H1 (cell line): Measurements from ENCODE around the gene GALNT17. TPM values are rescaled to one million over a fixed set of nuclear protein-coding genes. Genes with fewer than 3 reads are reported as not detected.

Source experiments
- ASH2L ChIP-seq: fragments of 200-600, 300-600 bp; sonication (generic); IDR thresholded peaks from one replicate; pipeline ENCODE4 v1.7.1; 2017; ENCODE audit warnings: low read length
- ATF2 ChIP-seq: IDR thresholded peaks from 2 replicates; pipeline ENCODE4 v1.6.1; 2012; ENCODE audit warnings: low read length, inconsistent platforms
- ATF3 ChIP-seq: IDR thresholded peaks from 2 replicates; pipeline ENCODE4 v1.6.1; 2011; ENCODE audit warnings: low read depth, mild to moderate bottlenecking, low read length; ENCODE audit not compliant: insufficient read depth
- CTBP2 ChIP-seq: IDR thresholded peaks from 2 replicates; pipeline ENCODE4 v1.7.0; 2011; ENCODE audit warnings: borderline replicate concordance, mild to moderate bottlenecking, moderate library complexity, mixed read lengths, low read length; ENCODE audit not compliant: insufficient read depth, insufficient read length
- GTF2F1 ChIP-seq: IDR thresholded peaks from 2 replicates; pipeline ENCODE4 v1.6.1; 2012; ENCODE audit warnings: low read depth, low read length, improper control_type of control experiment, borderline replicate concordance
- SIN3A ChIP-seq, 2 experiments: IDR thresholded peaks in 1 of 2; conservative IDR thresholded peaks in 1 of 2; 2 replicates each; pipeline ENCODE4 v1.6.1; 2011 to 2012; ENCODE audit warnings: low read length in 2 of 2, improper control_type of control experiment in 1 of 2, low read depth in 1 of 2, mild to moderate bottlenecking in 1 of 2
- SP1 ChIP-seq: IDR thresholded peaks from 2 replicates; pipeline ENCODE4 v1.6.1; 2011; ENCODE audit warnings: low read depth, low read length
- SP2 ChIP-seq: IDR thresholded peaks from 2 replicates; pipeline ENCODE4 v1.6.1; 2012; ENCODE audit warnings: mild to moderate bottlenecking, low read length, inconsistent platforms
- YY1 ChIP-seq: IDR thresholded peaks from 2 replicates; pipeline ENCODE4 v1.6.1; 2011; ENCODE audit warnings: low read depth, mild to moderate bottlenecking, low read length
- ZNF274 ChIP-seq: IDR thresholded peaks from 2 replicates; pipeline ENCODE4 v1.7.0; 2012; ENCODE audit warnings: low read length, borderline replicate concordance; ENCODE audit errors: extremely low read depth
- polyA plus RNA-seq, 7 experiments: library from polyadenylated mRNA; depleted of rRNA in 3 of 7; stranded (reverse) in 5 of 7; unstranded in 2 of 7; fragments of >200 nt in 5 of 7; fragments of 200-250 nt in 2 of 7; gene quantifications; 1 replicate in 5 of 7; 2 replicates in 1 of 7; 4 replicates in 1 of 7; pipeline versions ENCODE4 v1.2.1 to v1.2.3, GENCODE V29; 2011 to 2013; ENCODE audit warnings: missing spikeins in 2 of 7, mixed read lengths in 2 of 7
- total RNA-seq: library from RNA; stranded (reverse); fragmentation: NEBNext Ultra II Directional; extraction: Animal tissue kit (Norgen Biotek cat#: 25700); gene quantifications from 2 replicates; pipeline ENCODE4 v1.2.1, GENCODE V29; 2021

GALNT17 gene
- total and polyA plus RNA-seq, 2 of the 8 experiments (the other 6 are each of a cell fraction or from before 2014, with no cell fraction given) = 37.7 to 47.0 TPM

- no peak for TF ChIP-seq GTF2F1
- TF ChIP-seq ATF2 = no peak
- no peak for TF ChIP-seq ATF3
- no peak for TF ChIP-seq SP2
- no peak for TF ChIP-seq SP1
- TF ChIP-seq YY1 = no peak
- no peak for TF ChIP-seq SIN3A (conservative IDR thresholded peaks at IDR 0.05 in 1 of 2, IDR thresholded peaks at IDR 0.05 in 1 of 2; ENCODE audit: low read depth in 1 of 2, low read length in 2 of 2)
- no peak for TF ChIP-seq CTBP2
- no peak for TF ChIP-seq ZNF274
- no peak for TF ChIP-seq ASH2L
These were observed 252.2 kb downstream of the GALNT17 start (continued) for GRCh38 chr7:71384094-71384493.
